Tibial nerve (tissue), 4 donors: ENCODE measurements around the gene OR8A1. TPM values are rescaled to one million over a fixed set of nuclear protein-coding genes. Genes with fewer than 3 reads are reported as not detected.
A peak's percentile ranks its signal among the peaks of the same experiment; 100 is the strongest.

Experiments
- DNase-seq, 2 donors: peaks; one replicate each; pipeline ENCODE4 v3.0.0-alpha.2; 2019; ENCODE audit warnings: low spot score in 2 of 2
- H3K27ac ChIP-seq, 4 donors: fragments of 200-600 bp; sonication (generic) in 3 of 4; one replicate each; pipeline ENCODE4 v1.5.1; 2017 to 2019; ENCODE audit warnings: mild to moderate bottlenecking in 1 of 4
- H3K27me3 ChIP-seq, 2 donors: fragments of 200-600 bp; sonication (generic) in 1 of 2; one replicate each; pipeline versions ENCODE4 v1.5.1 to v1.6.0; 2017 to 2019
- H3K36me3 ChIP-seq, 3 donors: fragments of 200-600 bp; sonication (generic); one replicate each; pipeline ENCODE4 v1.5.1; 2018 to 2019
- H3K4me1 ChIP-seq, 4 donors: fragments of 200-600 bp; sonication (generic) in 3 of 4; one replicate each; pipeline ENCODE4 v1.5.1; 2017 to 2019
- H3K4me3 ChIP-seq, 4 donors: fragments of 200-600 bp; sonication (generic) in 3 of 4; one replicate each; pipeline ENCODE4 v1.5.1; 2017 to 2019; ENCODE audit warnings: mild to moderate bottlenecking in 1 of 4, moderate library complexity in 1 of 4
- H3K9me3 ChIP-seq, 4 donors: fragments of 200-600 bp; sonication (generic) in 3 of 4; one replicate each; pipeline ENCODE4 v1.5.1; 2017 to 2019
- EP300 ChIP-seq, 2 donors: sonication (generic); formaldehyde crosslinking; IDR thresholded peaks; one replicate each; pipeline ENCODE4 v1.6.1; 2017; ENCODE audit warnings: antibody characterized with exemption in 2 of 2, mild to moderate bottlenecking in 1 of 2
- POLR2A ChIP-seq, 2 donors: fragments of 450-650 bp; IDR thresholded peaks; one replicate each; pipeline ENCODE4 v1.6.1; 2017; ENCODE audit warnings: antibody characterized with exemption in 2 of 2, mild to moderate bottlenecking in 2 of 2, moderate library complexity in 2 of 2
- WGBS, 2 donors: methylation state at CpG; one replicate each; pipeline ENCODE4 v1.1.5; 2018; 5-methylcytosine and 5-hydroxymethylcytosine counted together
- total RNA-seq, 4 donors: library from RNA; depleted of rRNA; stranded (reverse); fragments of >200 nt; gene quantifications; one replicate each; pipeline ENCODE4 v1.1.0, GENCODE V29; 2016
- TF ChIP-seq, protein P1 (sequence below), 5 experiments: fragments of 200-600 bp in 3 of 5; fragments of 450-650 bp in 2 of 5; sonication (generic) in 3 of 5; IDR thresholded peaks; one replicate each; pipeline ENCODE4 v1.5.1; 2016 to 2019; ENCODE audit warnings: antibody characterized with exemption in 5 of 5, mild to moderate bottlenecking in 3 of 5, moderate library complexity in 2 of 5

Gene OR8A1
- total RNA-seq, 4 donors from 2014 or later, result not detected

DNA sequence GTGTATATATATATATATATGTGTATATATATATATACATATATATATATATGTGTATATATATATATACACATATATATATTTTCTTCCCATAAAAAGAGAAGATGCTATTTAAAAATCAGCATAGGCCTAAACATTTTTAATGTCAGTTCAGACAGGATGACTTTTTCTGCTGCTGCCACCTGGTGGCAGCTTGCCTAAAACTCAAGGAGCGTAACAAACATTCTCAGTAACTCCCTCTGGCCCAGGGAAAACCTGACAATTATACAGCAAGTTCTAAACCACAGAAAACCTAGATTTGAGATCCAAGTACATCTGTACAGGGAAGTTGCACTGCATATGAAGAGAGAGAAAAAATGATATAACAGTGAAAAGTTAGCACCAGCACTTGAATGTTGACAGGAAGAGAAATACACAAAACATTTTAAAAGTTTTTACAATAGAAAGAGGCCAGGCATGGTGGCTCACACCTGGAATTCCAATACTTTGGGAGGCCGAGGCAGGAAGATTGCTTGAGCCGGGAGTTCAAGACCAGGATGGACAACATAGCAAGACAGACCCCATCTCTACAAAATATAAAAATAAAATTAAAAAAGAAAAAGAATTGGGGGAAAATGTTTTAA, 16.6 kb downstream of the OR8A1 start:
- 47 to 54% methylated on average over 3 of the region's 3 CpGs for WGBS, 2 donors
- H3K27ac ChIP-seq, result no peak overlapping the region
- H3K4me1 ChIP-seq, result no peaks in the 10 kb centered on the region
- no peaks in the 10 kb centered on the region for H3K36me3 ChIP-seq
- H3K9me3 ChIP-seq, result no peaks in the 10 kb centered on the region
- DNase-seq, result peak; percentile 43 to 68
- TF ChIP-seq POLR2A (IDR thresholded peaks at IDR 0.05) (no peak), EP300 (IDR thresholded peaks at IDR 0.05) (no peak)
- TF ChIP-seq, protein P1, sequence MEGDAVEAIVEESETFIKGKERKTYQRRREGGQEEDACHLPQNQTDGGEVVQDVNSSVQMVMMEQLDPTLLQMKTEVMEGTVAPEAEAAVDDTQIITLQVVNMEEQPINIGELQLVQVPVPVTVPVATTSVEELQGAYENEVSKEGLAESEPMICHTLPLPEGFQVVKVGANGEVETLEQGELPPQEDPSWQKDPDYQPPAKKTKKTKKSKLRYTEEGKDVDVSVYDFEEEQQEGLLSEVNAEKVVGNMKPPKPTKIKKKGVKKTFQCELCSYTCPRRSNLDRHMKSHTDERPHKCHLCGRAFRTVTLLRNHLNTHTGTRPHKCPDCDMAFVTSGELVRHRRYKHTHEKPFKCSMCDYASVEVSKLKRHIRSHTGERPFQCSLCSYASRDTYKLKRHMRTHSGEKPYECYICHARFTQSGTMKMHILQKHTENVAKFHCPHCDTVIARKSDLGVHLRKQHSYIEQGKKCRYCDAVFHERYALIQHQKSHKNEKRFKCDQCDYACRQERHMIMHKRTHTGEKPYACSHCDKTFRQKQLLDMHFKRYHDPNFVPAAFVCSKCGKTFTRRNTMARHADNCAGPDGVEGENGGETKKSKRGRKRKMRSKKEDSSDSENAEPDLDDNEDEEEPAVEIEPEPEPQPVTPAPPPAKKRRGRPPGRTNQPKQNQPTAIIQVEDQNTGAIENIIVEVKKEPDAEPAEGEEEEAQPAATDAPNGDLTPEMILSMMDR (IDR thresholded peaks at IDR 0.05), result peak; percentile 42 to 58 (median 55)
- H3K4me3 ChIP-seq, result no peak overlapping the region
- H3K27me3 ChIP-seq, result no peaks in the 10 kb centered on the region

DNA sequence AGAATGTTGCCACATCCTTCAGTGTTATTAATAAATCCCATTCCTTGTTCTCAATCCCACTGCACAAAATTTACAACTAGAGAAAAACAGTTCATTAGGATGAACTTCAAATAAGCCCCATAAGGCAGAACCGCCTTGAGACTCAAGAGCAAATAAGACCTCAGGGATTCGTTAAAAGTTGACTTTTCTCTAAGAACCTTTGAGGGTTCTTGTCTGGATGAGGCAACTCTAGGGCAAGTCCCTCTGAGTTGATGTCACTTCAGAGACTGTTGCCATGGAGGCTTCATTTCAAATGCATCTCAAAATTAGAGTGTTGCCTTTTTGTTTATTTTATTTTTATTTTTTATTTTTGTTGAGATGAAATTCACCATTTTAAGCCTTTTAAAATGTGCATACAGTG, 21.6 kb downstream of the OR8A1 start:
- no peaks in the 10 kb centered on the region for H3K4me1 ChIP-seq
- WGBS, 2 donors, result 83 to 88% methylated on average over 2 of the region's 2 CpGs
- TF ChIP-seq EP300 (IDR thresholded peaks at IDR 0.05), result no peak
- TF ChIP-seq, protein P1 (IDR thresholded peaks at IDR 0.05), result no peak
- no peak for TF ChIP-seq POLR2A (IDR thresholded peaks at IDR 0.05)
- H3K9me3 ChIP-seq, result no peaks in the 10 kb centered on the region
- no peaks in the 10 kb centered on the region for H3K36me3 ChIP-seq
- H3K4me3 ChIP-seq, result no peak overlapping the region
- no peaks in the 10 kb centered on the region for H3K27me3 ChIP-seq
- DNase-seq, result no peak
- no peak overlapping the region for H3K27ac ChIP-seq

DNA sequence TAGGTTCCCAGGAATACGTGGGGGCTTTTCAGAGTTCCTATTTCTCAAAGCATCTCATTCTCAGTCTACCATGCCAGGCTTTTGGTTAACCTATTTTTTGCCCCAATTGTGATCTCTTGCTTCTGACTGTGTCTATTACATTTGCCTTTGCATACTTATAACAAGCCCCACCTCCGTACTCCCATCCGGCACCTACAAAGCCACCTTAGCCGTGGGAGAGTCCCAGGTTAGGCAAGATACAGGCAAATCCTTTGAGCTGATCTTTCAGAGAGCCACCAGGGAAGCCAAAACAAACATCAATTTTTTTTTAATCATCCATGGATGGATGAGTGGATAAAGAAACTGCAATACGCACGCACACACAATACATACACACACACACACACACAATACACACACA, 22.8 kb downstream of the OR8A1 start:
- WGBS, 2 donors, result 82 to 91% methylated on average over 6 of the region's 6 CpGs
- Histone ChIP-seq H3K4me1 (no peaks in the 10 kb centered on the region), H3K9me3 (no peaks in the 10 kb centered on the region), H3K4me3 (no peak overlapping the region), H3K27ac (no peak overlapping the region), H3K27me3 (no peaks in the 10 kb centered on the region), H3K36me3 (no peaks in the 10 kb centered on the region)
- no peak for DNase-seq
- TF ChIP-seq EP300 (IDR thresholded peaks at IDR 0.05), result no peak

DNA sequence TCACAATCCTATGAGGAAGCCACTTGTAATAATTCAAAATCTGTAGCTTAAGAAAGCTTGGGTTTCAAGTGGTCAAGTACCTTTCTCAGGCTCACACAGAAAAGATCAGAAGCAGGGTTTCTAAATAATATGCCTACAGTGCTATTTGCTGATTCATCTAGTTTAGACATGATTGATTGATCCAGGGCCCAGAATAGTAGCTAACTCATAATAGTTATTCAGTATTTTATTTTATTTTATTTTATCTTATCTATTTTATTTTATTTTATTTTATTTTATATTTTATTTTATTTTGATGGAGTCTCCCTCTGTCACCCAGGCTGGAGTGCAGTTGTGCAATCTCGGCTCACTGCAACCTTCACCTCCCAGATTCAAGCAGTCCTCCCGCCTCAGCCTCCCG, 25.5 kb downstream of the OR8A1 start:
- H3K27me3 ChIP-seq, result peaks cover 0 to 2% of the 10 kb centered on the region in 2 donors
- 89 to 92% methylated on average over 3 of the region's 3 CpGs for WGBS, 2 donors
- DNase-seq, result no peak

DNA sequence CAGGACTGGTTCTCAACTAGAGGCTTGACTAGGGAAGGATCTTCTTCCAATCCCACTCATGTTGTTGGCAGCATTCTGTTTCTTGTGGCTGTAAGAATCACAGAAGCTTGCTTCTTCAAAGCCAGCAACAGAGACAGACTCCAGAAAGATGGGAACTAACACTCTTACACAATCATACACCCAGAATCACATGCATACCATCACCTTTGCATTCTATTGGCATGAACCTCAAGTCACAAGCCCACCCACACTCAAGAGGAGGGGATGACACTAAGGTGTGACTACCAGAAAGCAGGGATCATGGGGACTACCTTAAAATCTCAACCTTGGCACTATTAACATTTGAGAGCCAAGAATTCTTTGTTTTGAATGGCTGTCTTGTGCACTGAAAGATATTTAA, 27.8 kb downstream of the OR8A1 start:
- no peak for DNase-seq
- no peaks in the 10 kb centered on the region for H3K9me3 ChIP-seq
- H3K27ac ChIP-seq, result no peak overlapping the region
- H3K4me1 ChIP-seq, result no peaks in the 10 kb centered on the region
- no peak overlapping the region for H3K4me3 ChIP-seq
- H3K36me3 ChIP-seq, result no peaks in the 10 kb centered on the region
- TF ChIP-seq, protein P1 (IDR thresholded peaks at IDR 0.05), result no peak
- TF ChIP-seq EP300 (IDR thresholded peaks at IDR 0.05) (no peak), POLR2A (IDR thresholded peaks at IDR 0.05) (no peak)
- peaks cover 0 to 2% of the 10 kb centered on the region in 2 donors for H3K27me3 ChIP-seq

More for the DNA sequence above, 25.5 kb downstream of the OR8A1 start:
- Histone ChIP-seq H3K36me3 (no peaks in the 10 kb centered on the region), H3K9me3 (no peaks in the 10 kb centered on the region), H3K4me3 (no peak overlapping the region), H3K27ac (no peak overlapping the region), H3K4me1 (no peaks in the 10 kb centered on the region)
- TF ChIP-seq POLR2A (IDR thresholded peaks at IDR 0.05), result no peak
- TF ChIP-seq, protein P1 (IDR thresholded peaks at IDR 0.05), result no peak
- TF ChIP-seq EP300 (IDR thresholded peaks at IDR 0.05), result no peak
